HG02678 (cell line): Measurements from ENCODE around the gene PPARG.
"Not testable (repeated sequence)": the region's sequence is repeated elsewhere in the genome, so short reads cannot be mapped to it uniquely, and the experiment has no call there.

ENCODE experiments used
- ATAC-seq: cut with Tn5 transposase; IDR thresholded peaks from one replicate; pipeline ENCODE4 v1.9.1; 2021; ENCODE audit warnings: mild to moderate bottlenecking, moderate library complexity; ENCODE audit not compliant: unreplicated experiment

PPARG gene

DNA sequence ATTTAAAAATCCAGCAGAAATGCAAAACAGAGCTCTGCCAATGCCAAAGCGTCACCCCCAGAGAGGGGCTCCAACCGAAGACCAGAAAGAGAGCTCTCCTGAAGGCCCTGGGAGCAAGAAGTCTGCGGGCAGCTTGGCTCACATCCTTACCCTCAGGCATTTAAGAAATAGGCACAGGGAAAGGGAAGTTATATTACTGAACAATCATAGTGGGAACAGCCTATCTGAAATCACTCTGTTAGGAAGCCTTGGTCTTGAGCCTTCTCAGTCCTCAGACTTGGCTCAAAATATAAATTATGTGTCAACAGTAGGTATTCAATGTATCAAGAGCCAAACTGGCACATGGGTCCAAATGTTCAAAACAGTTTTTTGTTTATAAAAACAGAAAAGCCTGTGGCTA lies 10.3 kb upstream of the PPARG start:
- ATAC-seq = no peak

DNA sequence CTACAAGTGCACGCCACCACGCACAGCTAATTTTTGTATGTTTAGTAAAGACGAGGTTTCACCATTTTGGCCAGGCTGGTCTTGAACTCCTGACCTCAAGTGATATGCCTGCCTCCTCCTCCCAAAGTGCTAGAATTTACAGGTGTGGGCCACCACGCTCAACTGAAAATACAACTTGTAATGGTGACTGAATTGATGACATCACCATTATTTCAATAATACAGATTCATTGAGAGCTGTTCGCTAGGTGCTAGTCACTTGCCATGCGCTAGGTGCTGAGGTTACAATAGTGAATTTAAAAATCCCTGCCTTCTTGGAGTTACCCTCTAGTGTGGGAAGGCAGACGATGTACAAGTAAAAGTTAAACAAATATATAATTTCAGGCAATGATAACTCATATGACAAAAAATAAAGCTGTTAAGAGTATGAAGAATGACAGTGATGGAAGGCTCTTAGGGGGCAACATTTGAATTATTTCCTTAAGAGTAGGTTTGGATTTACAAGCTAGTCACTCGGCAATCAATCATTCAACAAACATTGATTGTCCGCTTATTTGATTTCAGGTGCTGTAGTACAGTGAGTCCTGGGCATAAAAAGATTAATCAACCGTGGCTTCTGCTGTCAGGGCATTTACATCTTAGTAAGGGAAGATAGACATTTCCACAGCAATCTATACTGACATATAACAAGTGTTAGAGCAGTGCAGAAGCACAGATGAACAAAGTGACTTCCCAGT lies 9.1 kb upstream of the PPARG start:
- ATAC-seq = no peak

DNA sequence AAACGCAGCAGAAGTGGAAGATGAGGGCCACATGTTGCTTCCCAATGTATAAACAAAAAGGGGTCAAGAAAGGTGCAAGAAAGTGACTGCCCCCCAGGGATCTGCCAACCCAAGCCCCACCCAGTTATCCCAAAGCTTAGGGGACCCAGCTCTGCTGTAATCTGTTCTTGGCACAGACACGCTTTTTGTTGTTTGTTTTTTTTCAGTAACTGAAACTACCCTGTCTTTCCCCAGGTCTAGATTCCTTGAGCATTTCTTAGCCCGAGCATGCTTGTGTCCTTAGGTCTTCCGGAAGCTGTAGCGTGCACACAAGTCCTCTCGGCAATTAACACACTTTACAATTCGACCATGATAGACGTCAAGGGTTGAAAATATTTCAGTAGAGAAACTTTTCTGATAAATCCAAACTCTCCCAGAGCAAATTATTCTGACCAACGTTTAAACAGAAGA lies 8.5 kb upstream of the PPARG start:
- no peak for ATAC-seq

DNA sequence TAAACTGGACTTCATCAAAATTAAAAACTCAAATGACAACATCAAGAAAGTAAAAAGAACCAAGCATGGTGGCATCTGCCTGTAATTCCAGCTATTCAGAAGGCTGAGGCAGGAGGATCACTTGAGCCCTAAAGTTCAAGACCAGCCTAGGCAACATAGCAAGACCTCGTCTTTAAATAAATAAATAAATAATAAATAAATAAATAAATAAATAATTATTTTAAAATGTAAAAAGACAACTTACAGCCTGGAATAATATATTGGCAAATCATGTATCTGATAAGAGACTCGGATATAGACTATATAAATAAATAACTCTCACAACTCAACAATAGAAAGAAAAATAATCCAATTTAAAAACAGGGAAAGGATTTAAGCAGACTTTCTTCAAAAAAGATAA lies 4.3 kb upstream of the PPARG start:
- ATAC-seq = no peak

DNA sequence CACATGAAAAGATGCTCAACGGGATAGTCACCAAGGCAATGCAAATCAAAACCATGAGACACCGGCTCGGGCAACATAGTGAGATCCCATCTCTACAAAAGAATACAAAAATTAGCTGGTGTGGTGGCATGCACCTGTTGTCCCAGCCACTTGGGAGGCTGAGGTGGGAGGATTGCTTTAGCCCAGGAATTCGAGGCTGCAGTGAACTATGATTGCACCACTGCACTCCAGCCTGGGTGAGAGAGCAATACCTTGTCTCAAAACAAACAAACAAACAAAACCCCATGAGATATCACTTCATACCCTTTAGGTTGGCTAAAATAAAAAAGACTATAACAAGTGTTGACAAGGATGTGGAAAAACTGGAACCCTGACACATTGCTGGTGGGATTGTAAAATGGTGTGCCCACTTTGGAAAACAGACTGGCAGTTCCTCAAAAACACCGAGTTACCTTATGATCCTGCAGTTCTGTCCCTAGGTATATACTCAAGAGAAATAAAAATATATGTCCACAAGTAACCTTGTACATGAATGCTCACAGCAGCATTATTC lies 3.8 kb upstream of the PPARG start:
- ATAC-seq = no peak

DNA sequence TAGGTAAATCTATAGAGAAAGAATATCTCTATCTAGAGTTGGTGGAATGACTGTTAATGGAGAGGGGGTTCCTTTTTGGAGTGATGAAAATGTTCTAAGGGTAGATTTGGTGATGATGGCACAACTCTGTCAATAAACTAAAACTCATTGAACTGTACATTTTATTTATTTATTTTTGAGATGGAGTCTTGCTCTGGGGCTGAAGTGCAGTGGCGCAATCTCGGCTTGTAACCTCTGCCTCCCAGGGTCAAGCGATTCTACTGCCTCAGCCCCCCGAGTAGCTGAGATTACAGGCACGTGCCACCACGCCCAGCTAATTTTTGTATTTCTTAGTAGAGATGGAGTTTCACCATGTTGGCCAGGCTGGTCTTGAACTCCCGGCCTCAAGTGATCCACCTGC lies 3.1 kb upstream of the PPARG start:
- ATAC-seq = not testable (repeated sequence)

DNA sequence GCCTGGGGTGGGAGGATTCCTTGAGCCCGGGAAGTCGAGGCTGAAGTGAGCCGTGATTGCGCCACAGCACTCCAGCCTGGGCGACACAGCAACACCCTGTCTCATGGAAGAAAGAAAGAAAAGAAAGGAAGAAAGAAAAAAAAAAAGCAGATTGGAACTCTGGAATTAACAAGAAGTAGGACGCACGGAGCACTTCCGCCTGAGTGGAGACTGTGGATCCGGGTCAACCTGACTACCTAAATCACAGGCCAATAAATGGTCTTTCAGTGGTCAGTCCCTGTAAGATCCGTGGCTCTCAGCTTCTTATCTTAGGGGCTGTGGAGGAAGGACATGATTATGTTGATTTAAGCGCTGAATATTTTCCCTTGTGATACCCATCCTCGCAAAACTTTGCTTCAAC lies 2.4 kb upstream of the PPARG start:
- no peak for ATAC-seq

DNA sequence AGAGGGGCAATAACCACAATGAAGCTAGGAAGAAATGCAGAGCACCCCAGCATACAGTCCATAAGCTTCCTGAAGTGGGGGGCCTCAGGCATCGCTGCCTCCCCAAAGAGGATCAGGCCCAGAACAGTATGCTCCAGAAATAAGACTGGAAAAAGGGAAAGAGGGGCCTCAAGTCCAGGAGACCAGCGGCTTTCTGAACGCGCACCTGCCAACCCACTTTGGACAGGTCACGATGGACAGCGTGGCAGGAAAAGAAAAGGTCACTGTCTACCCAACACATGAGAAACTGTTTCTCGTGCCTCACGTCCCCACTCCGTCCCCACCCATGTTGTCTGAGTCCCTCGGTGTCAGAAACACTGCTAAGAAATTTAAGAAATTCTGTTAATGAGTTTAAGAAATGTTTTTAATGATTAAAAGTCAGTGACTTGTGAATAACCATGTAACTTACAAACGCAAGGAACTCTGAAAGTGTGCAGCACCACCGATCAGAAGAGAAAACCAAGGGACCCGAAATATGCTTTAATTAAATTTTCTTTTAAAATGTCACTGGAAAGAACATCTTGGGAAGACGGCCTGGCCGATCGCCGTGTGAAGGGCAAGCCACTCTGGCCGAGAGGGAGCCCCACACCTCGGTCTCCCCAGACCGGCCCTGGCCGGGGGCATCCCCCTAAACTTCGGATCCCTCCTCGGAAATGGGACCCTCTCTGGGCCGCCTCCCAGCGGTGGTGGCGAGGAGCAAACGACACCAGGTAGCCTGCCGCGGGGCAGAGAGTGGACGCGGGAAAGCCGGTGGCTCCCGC lies 1.7 kb upstream of the PPARG start:
- no peak for ATAC-seq

DNA sequence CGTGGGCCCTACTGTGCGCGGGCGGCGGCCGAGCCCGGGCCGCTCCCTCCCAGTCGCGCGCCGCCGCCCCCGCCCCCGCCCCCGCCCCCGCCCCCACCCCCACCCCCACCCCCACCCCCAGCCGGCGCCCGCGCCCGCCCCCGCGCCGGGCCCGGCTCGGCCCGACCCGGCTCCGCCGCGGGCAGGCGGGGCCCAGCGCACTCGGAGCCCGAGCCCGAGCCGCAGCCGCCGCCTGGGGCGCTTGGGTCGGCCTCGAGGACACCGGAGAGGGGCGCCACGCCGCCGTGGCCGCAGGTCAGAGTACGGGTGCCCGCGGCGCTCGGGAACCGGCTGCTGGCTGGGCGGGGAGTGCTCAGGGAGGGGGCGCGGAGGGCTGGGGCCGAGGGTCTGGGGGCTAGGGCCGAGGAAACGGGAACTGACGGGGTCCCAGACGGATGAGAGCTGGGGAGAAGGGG lies 1.1 kb upstream of the PPARG start:
- ATAC-seq = no peak

DNA sequence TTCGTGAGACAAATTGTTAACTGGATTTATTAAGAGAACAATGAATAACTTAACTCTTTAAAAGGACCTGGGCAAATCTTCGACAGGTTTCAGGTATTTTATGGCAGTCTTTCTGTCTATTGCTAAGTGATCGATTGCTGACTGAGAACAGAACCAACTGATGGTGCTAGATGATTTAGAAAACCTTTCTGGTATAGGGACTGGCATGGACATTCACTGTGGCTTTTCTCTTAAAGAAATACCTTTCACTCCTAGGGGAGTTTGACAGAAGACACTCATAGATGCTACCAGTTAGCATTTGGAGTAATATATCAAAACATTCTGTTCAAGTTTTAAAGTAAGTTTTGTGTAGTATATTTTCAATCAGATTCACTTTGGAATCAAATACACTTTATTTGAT lies 654 bp downstream of the PPARG start:
- no peak for ATAC-seq

DNA sequence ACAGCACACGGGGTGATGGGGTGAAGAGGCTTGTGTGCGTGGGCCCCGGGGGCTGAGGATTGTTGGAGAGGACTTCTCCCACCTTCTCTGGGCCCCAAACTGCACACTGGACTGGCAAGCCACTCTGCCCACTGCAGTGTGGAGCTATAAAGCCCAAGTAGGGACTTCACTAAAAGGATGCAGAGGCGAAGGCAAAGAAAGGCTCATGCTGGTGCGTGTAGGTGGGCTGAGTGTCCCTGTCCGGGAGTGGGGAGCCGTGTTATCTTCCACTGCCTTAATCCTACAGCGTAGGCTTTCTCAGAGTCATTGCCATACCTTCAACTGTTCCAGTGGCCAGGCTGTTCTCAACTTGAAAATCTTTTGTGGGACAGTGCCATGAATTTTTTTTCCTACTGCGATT lies 3.9 kb downstream of the PPARG start:
- no peak for ATAC-seq

DNA sequence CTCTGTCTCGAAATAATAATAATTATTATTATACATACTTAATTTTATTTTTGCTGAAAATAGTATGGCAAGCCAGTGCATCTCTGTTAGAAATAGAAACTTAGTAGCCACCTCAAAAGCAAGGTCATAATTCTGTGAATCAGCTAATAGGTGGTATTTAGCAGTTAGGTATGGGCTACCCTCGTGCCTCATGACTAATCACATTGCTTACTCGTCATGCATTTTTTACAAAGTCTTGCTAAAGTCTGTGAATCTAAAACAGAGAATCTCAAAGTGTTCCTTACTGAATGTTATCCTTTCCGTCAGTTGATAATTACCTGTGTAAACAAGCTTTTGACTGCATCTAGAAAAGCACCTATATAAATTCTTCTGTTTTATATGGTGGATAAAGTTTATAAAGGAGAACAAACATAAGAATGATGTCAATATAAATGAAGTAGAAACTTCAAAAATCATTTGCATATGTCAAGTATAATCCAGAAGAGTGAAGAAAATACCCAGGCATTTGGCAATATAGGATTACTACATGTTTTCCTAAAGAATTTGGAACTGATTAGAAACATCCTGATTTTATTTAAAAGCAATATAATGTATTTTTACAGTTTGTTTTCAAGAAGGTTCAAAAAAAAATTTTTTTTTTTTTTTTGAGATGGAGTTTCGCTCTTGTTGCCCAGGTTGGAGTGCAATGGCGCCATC lies 6.2 kb downstream of the PPARG start:
- ATAC-seq = no peak

DNA sequence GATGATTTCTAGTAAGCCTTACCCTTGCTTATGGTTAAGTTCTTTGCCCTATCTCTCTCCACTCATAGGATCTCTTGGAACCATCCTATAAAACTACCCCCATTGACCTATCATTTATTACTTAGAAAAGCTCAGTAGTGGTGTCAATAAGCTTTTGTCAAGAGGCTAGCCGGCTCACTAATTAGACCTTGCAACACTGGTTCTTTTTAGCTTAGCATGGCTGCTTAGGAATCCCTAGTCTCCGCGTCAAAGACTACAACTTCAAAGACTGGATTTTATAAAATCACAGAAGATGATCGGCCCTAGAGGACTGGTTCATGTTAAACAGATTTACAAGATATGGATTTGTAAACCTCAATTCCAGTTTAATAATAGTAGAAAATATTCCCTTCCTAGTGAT lies 7.6 kb downstream of the PPARG start:
- ATAC-seq = no peak

DNA sequence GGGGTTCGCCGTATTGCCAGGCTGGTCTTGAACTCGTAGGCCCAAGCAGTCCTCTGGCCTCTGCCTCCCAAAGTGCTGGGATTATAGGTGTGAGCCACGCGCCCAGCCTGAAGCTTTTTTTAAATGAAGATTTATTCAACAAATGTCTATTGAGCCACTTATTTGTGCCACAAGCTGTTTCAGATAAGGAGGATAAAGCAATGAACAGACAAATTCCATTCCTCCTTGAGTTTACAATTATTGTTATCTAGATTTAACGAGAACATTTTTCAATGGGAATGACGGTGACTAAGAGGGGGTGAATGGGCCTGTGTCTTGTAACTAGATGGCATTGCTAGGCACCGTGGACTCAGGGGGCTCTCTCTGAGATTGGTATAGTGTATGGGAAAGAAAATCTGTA lies 10.2 kb downstream of the PPARG start:
- no peak for ATAC-seq

DNA sequence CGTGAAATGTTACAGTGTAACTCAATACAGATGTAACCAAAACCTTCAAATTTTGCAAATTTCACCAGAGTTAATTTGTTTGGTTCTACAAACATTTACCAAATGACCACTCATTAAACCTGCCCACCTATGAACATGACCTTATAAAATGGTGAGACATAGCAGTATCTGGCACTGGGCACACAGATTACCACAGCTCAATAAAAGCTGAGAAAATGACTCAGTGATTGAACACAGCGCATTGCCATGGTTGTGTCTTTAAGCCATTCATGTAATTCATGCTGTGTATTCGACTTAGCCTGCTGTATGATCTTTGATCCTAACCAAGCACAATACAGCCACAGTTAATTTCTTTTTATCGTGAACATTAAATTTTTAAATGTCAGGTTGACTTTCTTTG lies 11.3 kb downstream of the PPARG start:
- no peak for ATAC-seq

DNA sequence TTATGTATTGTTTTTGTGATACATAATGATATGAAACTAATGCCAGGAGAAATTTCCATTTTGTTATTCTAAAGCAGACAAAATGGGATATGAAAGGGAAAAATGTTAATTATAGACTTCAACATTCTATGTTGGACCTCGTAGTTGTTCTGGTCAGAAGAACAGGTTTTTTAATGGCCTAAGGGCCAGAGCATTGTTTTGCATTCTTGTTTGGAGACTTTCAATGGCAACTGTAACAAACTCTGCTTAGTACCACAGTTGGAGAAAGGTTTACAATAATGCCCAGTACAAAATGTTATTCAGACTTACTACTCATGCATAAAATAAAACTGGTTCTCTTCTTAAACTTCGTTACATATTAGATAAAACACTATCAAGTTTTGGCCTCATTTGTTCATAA lies 12.2 kb downstream of the PPARG start:
- ATAC-seq = no peak

DNA sequence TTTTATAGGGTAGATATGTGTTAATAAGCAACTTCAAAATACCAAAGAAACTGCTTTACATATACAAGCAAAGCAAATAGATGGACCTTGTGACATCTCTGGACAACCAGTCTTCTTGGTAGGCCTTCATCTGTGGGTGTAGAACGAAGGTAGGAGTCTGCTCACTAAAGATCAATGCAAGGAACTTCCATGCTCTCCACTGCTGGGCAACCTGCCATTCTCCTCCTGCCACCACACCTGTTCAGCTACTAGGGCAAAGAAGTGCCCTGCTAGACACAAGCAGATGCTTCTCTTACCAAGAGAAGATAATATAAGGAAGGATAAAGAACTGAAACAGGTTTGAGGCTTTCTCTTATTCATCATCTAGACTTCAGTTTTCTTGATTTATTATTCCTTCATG lies 12.6 kb downstream of the PPARG start:
- ATAC-seq = no peak

DNA sequence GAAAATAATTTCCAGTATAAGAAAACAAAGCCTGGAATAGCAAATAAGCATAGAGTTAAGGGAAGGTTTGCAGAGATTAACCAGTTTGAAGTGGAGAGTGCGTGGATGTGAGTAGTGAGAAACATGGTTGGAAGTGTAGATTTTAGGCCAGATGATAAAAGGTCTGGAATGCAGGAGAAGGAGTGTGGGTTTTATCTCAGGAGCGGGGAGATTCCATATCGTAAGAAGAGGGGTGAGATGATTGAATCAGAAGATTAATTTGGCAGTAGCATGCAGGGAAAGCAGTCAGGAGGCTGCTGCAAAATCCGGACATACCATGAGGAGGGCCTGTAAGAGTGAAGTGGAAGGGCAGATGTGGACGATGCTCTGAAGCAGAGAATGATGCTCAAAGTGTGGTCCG lies 13.7 kb downstream of the PPARG start:
- ATAC-seq = no peak

DNA sequence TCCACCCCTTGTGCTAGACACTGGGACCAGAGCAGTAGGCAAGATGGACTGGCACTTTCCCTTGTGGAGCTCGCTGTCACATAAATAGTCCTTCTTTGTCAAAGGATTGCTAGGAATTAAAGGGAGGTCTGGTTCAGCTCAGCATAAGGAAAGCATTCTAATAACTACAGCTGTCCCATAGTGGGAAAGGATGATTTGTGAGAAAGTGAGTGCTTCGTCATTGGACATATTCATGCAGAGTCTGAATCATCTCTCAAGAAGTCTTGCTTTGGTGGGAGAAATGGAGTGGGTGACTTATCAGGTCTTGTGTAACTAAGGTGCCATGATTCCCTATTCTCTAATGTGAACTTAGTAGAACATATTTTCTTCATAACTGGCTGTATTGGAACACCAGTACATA lies 14.7 kb downstream of the PPARG start:
- no peak for ATAC-seq

DNA sequence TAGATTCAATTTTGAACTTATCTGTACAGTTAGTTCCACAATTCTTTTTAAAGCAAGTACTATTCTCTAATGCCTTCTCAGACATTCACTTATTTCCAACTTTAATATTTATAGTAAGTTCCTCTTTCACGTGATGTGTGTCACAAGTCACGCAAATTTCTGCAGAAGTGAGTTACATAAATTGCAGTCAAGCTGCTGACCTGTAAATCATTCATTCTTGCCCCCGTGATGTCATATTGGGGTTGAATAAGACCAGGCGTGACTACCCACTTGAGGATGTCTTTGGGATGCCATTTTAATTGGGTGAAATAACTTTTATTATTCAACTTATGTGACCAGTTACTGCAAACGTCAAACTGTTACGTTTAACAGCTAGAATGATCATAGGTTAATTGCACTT lies 15.1 kb downstream of the PPARG start:
- no peak for ATAC-seq

DNA sequence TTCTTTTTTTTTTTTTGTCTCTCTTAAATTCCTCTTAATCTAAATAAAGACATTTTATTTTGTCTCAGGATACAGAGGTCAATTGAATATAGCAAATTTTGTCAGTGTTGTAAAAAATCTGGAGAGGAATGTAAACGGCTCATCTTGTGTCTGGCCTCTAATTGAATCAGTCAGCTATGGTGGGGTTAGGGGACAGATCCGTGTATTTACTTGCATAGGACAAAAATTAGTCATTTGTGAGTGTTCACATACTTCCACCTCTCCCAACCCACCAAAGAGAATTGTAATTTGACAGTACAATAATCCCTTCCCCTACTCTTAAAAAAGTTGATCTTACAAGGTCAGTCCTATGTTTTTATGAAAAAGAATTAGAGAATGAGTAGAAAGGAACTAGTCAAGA lies 18.3 kb downstream of the PPARG start:
- ATAC-seq = no peak

DNA sequence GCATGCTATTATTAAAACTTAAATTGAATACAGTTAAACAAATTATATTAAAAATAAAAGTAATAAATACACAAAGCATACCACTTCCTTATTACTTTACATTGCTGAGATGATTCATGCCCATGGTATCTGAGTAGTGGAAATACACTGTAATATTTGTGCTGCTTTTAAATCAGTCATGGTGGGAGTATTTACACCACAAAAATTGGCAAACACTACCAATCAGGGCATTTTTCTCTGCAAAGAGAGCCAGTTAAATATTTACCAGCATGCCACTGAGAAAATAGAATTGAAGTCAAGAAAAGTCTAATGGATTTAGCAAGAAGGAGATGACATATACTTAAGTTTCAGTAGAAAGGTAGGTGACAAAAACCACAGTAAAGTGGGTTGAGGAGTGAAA lies 19.6 kb downstream of the PPARG start:
- ATAC-seq = no peak
